ENCODE results near the gene HSP90AB1. TPM values are rescaled to one million over a fixed set of nuclear protein-coding genes. Genes with fewer than 3 reads are reported as not detected.

HSP90AB1 gene
- polyA plus RNA-seq, 3 donors: 119 to 242 (median 145) TPM

DNA sequence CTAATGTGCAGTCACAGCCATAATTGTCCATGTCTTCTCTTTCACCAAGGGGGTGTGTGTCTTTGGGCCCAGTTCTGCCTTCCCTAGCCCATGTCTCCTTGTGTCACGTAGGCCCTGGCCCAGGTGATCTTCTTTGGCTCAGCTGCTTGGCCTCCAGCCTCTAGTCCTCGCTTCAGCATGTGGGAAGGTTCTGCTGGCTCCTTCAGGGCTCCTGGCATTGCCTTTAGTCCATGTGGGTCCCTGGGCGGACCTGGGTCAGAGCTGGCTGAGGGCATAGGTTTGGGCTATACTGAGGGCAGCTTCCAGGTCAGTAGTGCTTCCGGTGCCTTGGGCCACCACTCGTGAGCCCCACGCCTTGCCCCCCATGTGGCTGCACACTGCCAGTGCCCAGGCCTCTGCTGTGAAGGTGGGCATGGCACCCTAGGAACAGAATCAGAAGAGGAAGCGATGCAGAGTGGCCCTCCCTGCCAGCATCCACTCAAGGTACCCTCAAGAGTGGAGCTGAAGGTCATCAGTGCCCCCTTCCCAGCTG lies 53.5 kb downstream of the HSP90AB1 start:
- Mint-ChIP-seq H3K27me3 (ENCODE audit: low read depth in 3 of 3) (peaks cover 31 to 40% (median 33%) of the 10 kb centered on the region in 3 donors), H3K9me3 (peaks cover 0 to 8% (median 3%) of the 10 kb centered on the region in 7 donors), H3K4me3 (no peak overlapping the region), H3K36me3 (peaks cover 51 to 63% of the 10 kb centered on the region in 2 donors), H3K27ac (no peak overlapping the region), H3K4me1 (peaks cover 25% of the 10 kb centered on the region)
- no peak overlapping the region for H3K4me2 ChIP-seq (replicated peaks; ENCODE audit: extremely low read depth, low read length, poor library complexity, severe bottlenecking)
- peaks cover 50 to 57% of the 10 kb centered on the region in 2 donors for H3K36me3 ChIP-seq (replicated peaks in 1 of 2; ENCODE audit: control insufficient read depth in 1 of 2, insufficient read depth in 2 of 2, low read length in 2 of 2)
- peaks cover 21 to 36% of the 10 kb centered on the region in 2 donors for H3K27me3 ChIP-seq (ENCODE audit: control insufficient read depth in 2 of 2, insufficient read depth in 2 of 2, low read length in 2 of 2)
- H3K79me2 ChIP-seq (ENCODE audit: insufficient read depth, low read length): no peaks in the 10 kb centered on the region
- H3K4me3 ChIP-seq (replicated peaks in 1 of 3; ENCODE audit: low read depth in 2 of 3, low read length in 3 of 3): no peak overlapping the region
- H4K20me1 ChIP-seq (ENCODE audit: insufficient read depth, low read length): no peaks in the 10 kb centered on the region
- H3K9ac ChIP-seq (ENCODE audit: insufficient read depth, low read length, poor library complexity, severe bottlenecking): no peak overlapping the region
- TF ChIP-seq, protein P1, sequence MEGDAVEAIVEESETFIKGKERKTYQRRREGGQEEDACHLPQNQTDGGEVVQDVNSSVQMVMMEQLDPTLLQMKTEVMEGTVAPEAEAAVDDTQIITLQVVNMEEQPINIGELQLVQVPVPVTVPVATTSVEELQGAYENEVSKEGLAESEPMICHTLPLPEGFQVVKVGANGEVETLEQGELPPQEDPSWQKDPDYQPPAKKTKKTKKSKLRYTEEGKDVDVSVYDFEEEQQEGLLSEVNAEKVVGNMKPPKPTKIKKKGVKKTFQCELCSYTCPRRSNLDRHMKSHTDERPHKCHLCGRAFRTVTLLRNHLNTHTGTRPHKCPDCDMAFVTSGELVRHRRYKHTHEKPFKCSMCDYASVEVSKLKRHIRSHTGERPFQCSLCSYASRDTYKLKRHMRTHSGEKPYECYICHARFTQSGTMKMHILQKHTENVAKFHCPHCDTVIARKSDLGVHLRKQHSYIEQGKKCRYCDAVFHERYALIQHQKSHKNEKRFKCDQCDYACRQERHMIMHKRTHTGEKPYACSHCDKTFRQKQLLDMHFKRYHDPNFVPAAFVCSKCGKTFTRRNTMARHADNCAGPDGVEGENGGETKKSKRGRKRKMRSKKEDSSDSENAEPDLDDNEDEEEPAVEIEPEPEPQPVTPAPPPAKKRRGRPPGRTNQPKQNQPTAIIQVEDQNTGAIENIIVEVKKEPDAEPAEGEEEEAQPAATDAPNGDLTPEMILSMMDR (IDR thresholded peaks at IDR 0.05): no peak
- H2AFZ ChIP-seq (ENCODE audit: insufficient read depth, low read depth, low read length, poor library complexity, severe bottlenecking): no peak overlapping the region
- peaks cover 0 to 5% of the 10 kb centered on the region in 2 donors for H3K9me3 ChIP-seq (replicated peaks in 1 of 2; ENCODE audit: control insufficient read depth in 1 of 2, insufficient read depth in 1 of 2, low read length in 2 of 2)
- 82% methylated on average over 6 of the region's 7 CpGs for WGBS (ENCODE audit: insufficient coverage)
- peaks cover 9 to 15% of the 10 kb centered on the region in 2 donors for H3K4me1 ChIP-seq (ENCODE audit: control insufficient read depth in 1 of 2, insufficient read depth in 2 of 2, low read length in 2 of 2)
- DNase-seq: no peak
- intact Hi-C loops (cut with micrococcal nuclease): no loop called here
- H3K27ac ChIP-seq (ENCODE audit: low read depth in 1 of 2, low read length in 2 of 2): no peak overlapping the region

DNA sequence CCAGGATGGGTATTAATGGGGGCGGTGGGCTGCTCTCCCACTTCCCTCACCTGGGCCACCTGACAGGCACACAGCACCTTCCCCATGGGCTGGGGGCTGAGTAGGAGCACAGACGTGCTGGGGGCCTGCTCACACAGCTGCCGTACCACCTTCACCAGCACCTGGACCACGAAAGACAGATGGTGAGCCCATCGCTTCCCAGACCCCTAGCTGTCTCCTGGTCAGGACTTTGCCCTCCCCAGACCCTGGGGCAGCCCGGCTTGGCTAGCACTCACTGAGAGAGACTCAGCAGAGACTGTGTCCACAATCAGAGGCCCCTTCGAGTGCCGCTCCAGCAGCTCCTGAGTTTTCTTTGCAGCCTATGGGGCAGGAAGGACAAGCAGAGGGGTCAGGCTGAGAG lies 54.2 kb downstream of the HSP90AB1 start:
- Mint-ChIP-seq H3K4me3 (no peak overlapping the region), H3K36me3 (peaks cover 57 to 70% of the 10 kb centered on the region in 2 donors), H3K27me3 (ENCODE audit: low read depth in 3 of 3) (peaks cover 26 to 35% (median 27%) of the 10 kb centered on the region in 3 donors), H3K27ac (no peak overlapping the region), H3K9me3 (peaks cover 0 to 8% (median 3%) of the 10 kb centered on the region in 7 donors), H3K4me1 (peaks cover 25% of the 10 kb centered on the region)
- Histone ChIP-seq H3K4me3 (replicated peaks in 1 of 3; ENCODE audit: low read depth in 2 of 3, low read length in 3 of 3) (no peak overlapping the region), H3K4me2 (replicated peaks; ENCODE audit: extremely low read depth, low read length, poor library complexity, severe bottlenecking) (no peak overlapping the region), H3K27ac (ENCODE audit: low read depth in 1 of 2, low read length in 2 of 2) (no peak overlapping the region), H2AFZ (ENCODE audit: insufficient read depth, low read depth, low read length, poor library complexity, severe bottlenecking) (no peak overlapping the region), H3K4me1 (ENCODE audit: control insufficient read depth in 1 of 2, insufficient read depth in 2 of 2, low read length in 2 of 2) (peaks cover 9 to 15% of the 10 kb centered on the region in 2 donors), H3K9ac (ENCODE audit: insufficient read depth, low read length, poor library complexity, severe bottlenecking) (no peak overlapping the region), H3K36me3 (replicated peaks in 1 of 2; ENCODE audit: control insufficient read depth in 1 of 2, insufficient read depth in 2 of 2, low read length in 2 of 2) (peaks cover 57 to 64% of the 10 kb centered on the region in 2 donors), H4K20me1 (ENCODE audit: insufficient read depth, low read length) (no peaks in the 10 kb centered on the region), H3K9me3 (replicated peaks in 1 of 2; ENCODE audit: control insufficient read depth in 1 of 2, insufficient read depth in 1 of 2, low read length in 2 of 2) (peaks cover 0 to 4% of the 10 kb centered on the region in 2 donors), H3K79me2 (ENCODE audit: insufficient read depth, low read length) (no peaks in the 10 kb centered on the region), H3K27me3 (ENCODE audit: control insufficient read depth in 2 of 2, insufficient read depth in 2 of 2, low read length in 2 of 2) (peaks cover 15 to 29% of the 10 kb centered on the region in 2 donors)
- 94% methylated on average over 7 of the region's 8 CpGs for WGBS (ENCODE audit: insufficient coverage)
- DNase-seq: no peak
- intact Hi-C loops (cut with micrococcal nuclease): no loop called here
- TF ChIP-seq, protein P1 (IDR thresholded peaks at IDR 0.05): no peak

All from CD14-positive monocyte (primary cell).